Lung (tissue), 12 donors: ENCODE measurements around the gene EPB41L3. TPM values are rescaled to one million over a fixed set of nuclear protein-coding genes. Genes with fewer than 3 reads are reported as not detected.
A peak's percentile ranks its signal among the peaks of the same experiment; 100 is the strongest.

Experiments
- ATAC-seq: fragments of 200-7000 bp; cut with Tn5 transposase; one replicate; pipeline ENCODE4 v1.9.1; 2020; ENCODE audit warnings: moderate number of reproducible peaks; ENCODE audit not compliant: insufficient read depth, low FRiP score
- DNase-seq, 3 donors: peaks; one replicate each; pipeline ENCODE4 v3.0.0-alpha.2; 2013 to 2017
- H3K27ac ChIP-seq, 2 donors: one replicate each; pipeline ENCODE4 v1.5.1; 2013; ENCODE audit warnings: mild to moderate bottlenecking in 2 of 2, moderate library complexity in 2 of 2, control low read depth in 1 of 2, inconsistent platforms in 1 of 2, low read depth in 1 of 2, low read length in 1 of 2
- H3K27me3 ChIP-seq, 3 donors: one replicate each; pipeline ENCODE4 v1.5.1; 2013; ENCODE audit warnings: low read length in 2 of 3; ENCODE audit not compliant: control insufficient read depth in 3 of 3, insufficient read depth in 3 of 3
- H3K36me3 ChIP-seq, 4 donors: one replicate each; pipeline ENCODE4 v1.5.1; 2013; ENCODE audit warnings: low read length in 4 of 4, mild to moderate bottlenecking in 1 of 4, moderate library complexity in 1 of 4; ENCODE audit not compliant: control insufficient read depth in 4 of 4, insufficient read depth in 4 of 4
- H3K4me1 ChIP-seq, 5 donors: one replicate each; pipeline ENCODE4 v1.5.1; 2013; ENCODE audit warnings: low read length in 5 of 5, mild to moderate bottlenecking in 2 of 5, moderate library complexity in 1 of 5; ENCODE audit not compliant: control insufficient read depth in 5 of 5, insufficient read depth in 5 of 5
- H3K4me3 ChIP-seq: one replicate; pipeline ENCODE4 v1.5.1; 2013; ENCODE audit warnings: mild to moderate bottlenecking, control low read depth, moderate library complexity
- H3K9ac ChIP-seq, 2 donors: one replicate each; pipeline ENCODE4 v1.5.1; 2013; ENCODE audit warnings: low read length in 2 of 2, control low read depth in 1 of 2; ENCODE audit not compliant: insufficient read depth in 1 of 2
- H3K9me3 ChIP-seq, 4 donors: one replicate each; pipeline ENCODE4 v1.5.1; 2013; ENCODE audit warnings: low read length in 3 of 4, mild to moderate bottlenecking in 1 of 4, moderate library complexity in 1 of 4; ENCODE audit not compliant: control insufficient read depth in 4 of 4, insufficient read depth in 3 of 4
- WGBS, 2 donors: extraction: QIAGEN DNeasy Blood & Tissue Kit; methylation state at CpG; one replicate each; pipeline ENCODE4 v1.1.7; 2013; 5-methylcytosine and 5-hydroxymethylcytosine counted together
- polyA plus RNA-seq, 2 donors: library from polyadenylated mRNA; stranded (reverse); fragments of 200-250 nt; gene quantifications; one replicate each; pipeline ENCODE4 v1.2.1, GENCODE V29; 2013
- total RNA-seq, 2 donors: library from RNA; depleted of rRNA in 1 of 2; stranded (reverse); fragments of >200 nt in 1 of 2; gene quantifications; one replicate each; pipeline ENCODE4 v1.2.1, GENCODE V29; 2014 to 2021
- TF ChIP-seq, protein P1 (sequence below): IDR thresholded peaks from 2 replicates; pipeline ENCODE4 v1.5.1; 2012; ENCODE audit warnings: mild to moderate bottlenecking; ENCODE audit errors: control extremely low read depth, extremely low read depth
- donor health status: control.
- donor health status: control.
- donor health status: Bipolar disorder and iron deficiency.
- donor health status: healthy.
- donor health status: DM: yes; HTN: yes; CAD: no.

EPB41L3 gene
- total and polyA plus RNA-seq, 4 donors, result 19.0 to 64.0 (median 39.9) TPM

DNA sequence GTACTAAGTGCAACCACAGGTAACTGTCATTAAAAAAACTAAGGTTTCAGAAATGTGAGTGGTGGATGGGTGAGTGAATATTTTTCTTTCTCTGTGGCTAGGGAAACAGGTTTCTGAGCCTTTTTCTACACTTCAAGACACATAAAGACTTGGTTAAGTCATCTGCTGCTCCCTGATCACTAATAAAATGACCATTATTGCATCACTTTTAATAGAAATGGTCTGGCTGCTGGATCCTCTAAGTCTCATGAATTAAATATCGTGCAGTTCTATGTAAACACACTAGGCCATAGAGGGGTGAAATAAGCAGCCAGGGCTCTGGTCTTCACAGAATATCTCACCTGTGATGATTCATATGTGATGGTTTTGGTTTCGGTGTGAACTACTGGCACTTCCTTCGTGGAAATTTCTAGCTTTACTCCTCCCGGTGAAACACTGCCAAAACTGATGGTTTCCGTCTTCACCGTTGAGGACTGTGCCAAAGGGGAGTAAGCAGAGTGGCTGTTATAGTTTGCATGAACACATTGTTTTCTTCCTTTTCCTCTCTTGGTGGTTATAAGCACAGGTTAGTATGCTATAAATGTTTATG lies 147.8 kb downstream of the EPB41L3 start:
- WGBS, 2 donors, result 85 to 88% methylated on average over 6 of the region's 6 CpGs
- Histone ChIP-seq H3K9ac (no peak overlapping the region), H3K27me3 (no peaks in the 10 kb centered on the region), H3K4me1 (no peaks in the 10 kb centered on the region), H3K36me3 (peaks cover 0 to 10% (median 6%) of the 10 kb centered on the region in 4 donors), H3K4me3 (no peak overlapping the region), H3K27ac (no peak overlapping the region), H3K9me3 (peaks cover 0 to 3% (median 0%) of the 10 kb centered on the region in 4 donors)
- no peak for ATAC-seq
- no peak for DNase-seq
- TF ChIP-seq, protein P1, sequence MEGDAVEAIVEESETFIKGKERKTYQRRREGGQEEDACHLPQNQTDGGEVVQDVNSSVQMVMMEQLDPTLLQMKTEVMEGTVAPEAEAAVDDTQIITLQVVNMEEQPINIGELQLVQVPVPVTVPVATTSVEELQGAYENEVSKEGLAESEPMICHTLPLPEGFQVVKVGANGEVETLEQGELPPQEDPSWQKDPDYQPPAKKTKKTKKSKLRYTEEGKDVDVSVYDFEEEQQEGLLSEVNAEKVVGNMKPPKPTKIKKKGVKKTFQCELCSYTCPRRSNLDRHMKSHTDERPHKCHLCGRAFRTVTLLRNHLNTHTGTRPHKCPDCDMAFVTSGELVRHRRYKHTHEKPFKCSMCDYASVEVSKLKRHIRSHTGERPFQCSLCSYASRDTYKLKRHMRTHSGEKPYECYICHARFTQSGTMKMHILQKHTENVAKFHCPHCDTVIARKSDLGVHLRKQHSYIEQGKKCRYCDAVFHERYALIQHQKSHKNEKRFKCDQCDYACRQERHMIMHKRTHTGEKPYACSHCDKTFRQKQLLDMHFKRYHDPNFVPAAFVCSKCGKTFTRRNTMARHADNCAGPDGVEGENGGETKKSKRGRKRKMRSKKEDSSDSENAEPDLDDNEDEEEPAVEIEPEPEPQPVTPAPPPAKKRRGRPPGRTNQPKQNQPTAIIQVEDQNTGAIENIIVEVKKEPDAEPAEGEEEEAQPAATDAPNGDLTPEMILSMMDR, result no peak

DNA sequence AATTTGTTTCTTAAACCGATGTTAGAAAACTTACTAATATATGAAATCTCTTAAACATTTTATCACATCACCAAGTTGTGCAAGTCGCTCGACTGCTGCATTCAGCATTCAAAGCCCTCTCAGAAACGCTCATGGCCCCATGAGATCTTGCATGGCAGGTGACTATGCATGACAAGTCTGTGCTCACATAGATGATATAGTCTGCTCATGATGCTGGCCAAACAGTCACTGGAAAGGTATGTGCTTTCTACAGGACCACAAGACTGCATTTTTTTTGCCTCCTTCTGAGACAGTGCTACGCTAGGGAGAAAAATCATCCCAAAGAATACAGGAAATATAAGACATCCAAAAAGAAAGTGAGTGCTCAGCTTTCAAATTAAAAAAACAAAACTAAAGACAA lies 150.0 kb downstream of the EPB41L3 start:
- Histone ChIP-seq H3K9me3 (peaks cover 0 to 3% (median 0%) of the 10 kb centered on the region in 4 donors), H3K36me3 (peaks cover 0 to 10% (median 6%) of the 10 kb centered on the region in 4 donors), H3K4me1 (no peaks in the 10 kb centered on the region), H3K27me3 (no peaks in the 10 kb centered on the region), H3K4me3 (no peak overlapping the region), H3K27ac (no peak overlapping the region), H3K9ac (no peak overlapping the region)
- ATAC-seq (peak; percentile 22), DNase-seq (no peak)
- WGBS, 2 donors, result 95 to 97% methylated on average over 5 of the region's 5 CpGs
- TF ChIP-seq, protein P1, result no peak

DNA sequence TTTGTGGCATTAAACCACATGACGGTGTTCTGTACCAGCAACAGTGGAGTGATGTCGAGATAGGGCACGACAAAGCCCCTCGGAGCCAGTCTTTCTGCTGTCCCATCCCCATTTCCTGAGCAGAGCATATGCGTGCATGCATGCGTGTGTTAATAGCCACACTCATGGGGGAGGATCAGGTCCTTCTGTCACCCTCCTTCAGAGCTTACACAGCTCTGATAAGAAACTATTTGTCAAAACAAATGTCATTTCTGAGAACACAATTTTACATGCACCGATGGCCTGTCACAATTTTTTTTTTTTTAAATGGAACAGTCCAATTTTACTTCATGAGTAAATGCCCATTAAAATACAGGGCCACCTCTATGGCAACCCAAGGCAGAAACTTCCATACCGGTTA lies 152.4 kb downstream of the EPB41L3 start:
- H3K4me1 ChIP-seq, result no peaks in the 10 kb centered on the region
- no peak overlapping the region for H3K9ac ChIP-seq
- ATAC-seq (no peak), DNase-seq (no peak)
- 90 to 94% methylated on average over 8 of the region's 8 CpGs for WGBS, 2 donors
- H3K27ac ChIP-seq, result no peak overlapping the region
- no peaks in the 10 kb centered on the region for H3K9me3 ChIP-seq
- H3K27me3 ChIP-seq, result no peaks in the 10 kb centered on the region
- H3K36me3 ChIP-seq, result peaks cover 0 to 10% (median 6%) of the 10 kb centered on the region in 4 donors
- no peak overlapping the region for H3K4me3 ChIP-seq
- TF ChIP-seq, protein P1, result no peak

DNA sequence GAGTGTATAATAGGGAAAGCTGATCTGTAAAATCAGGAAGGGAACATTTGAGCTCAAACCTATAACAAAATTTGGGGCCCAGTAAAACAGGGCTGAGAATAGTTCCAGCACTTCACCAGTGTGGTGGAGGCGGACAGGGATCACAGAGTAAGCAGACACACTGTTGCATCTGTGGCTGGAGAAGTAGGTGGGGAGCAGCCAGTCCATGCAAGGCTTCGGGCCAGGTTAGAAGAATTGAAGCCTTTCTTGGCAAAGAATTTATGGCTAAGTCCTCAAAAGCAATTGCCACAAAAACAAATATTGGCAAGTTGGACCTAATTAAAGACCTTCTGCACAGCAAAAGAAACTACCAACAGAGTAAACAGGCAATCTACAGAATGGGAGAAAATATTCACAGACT lies 154.4 kb downstream of the EPB41L3 start:
- Histone ChIP-seq H3K9ac (no peak overlapping the region), H3K27me3 (no peaks in the 10 kb centered on the region), H3K9me3 (no peaks in the 10 kb centered on the region), H3K4me1 (no peaks in the 10 kb centered on the region), H3K36me3 (peaks cover 0 to 1% (median 0%) of the 10 kb centered on the region in 4 donors), H3K4me3 (no peak overlapping the region), H3K27ac (no peak overlapping the region)
- DNase-seq (no peak), ATAC-seq (no peak)
- TF ChIP-seq, protein P1, result no peak
- WGBS, 2 donors, result 82 to 87% methylated on average over 2 of the region's 2 CpGs
